Epidermal melanocyte (primary cell): ENCODE data around the gene GTF2H3.

Experiments
- DNase-seq: peaks from one replicate; pipeline ENCODE4 v3.0.0; 2011; ENCODE audit warnings: low spot score; ENCODE audit not compliant: insufficient read length

GTF2H3 gene

GRCh38 chr12:123645380-123645779 is 11.8 kb downstream of the GTF2H3 start:
- DNase-seq = no peak

DNA sequence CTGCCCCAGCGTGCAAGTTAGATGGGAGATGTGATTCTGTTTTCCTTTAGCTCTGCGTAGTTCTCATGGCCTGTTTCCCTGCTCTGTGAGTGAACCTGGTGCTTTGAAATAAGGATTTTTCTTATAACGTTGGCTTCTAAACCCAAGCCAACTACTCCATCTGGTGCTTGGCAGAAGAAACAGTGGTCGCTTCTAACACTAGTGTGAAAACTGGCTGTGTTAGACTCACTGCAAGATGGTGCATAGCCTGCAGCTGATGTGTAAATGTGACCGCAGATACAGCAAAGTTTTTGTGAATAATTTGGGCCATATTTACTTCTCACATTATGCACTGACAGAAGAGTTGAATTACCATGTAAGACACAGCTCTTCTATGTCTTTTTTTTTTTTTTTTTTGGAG is 12.2 kb downstream of the GTF2H3 start:
- no peak for DNase-seq

DNA sequence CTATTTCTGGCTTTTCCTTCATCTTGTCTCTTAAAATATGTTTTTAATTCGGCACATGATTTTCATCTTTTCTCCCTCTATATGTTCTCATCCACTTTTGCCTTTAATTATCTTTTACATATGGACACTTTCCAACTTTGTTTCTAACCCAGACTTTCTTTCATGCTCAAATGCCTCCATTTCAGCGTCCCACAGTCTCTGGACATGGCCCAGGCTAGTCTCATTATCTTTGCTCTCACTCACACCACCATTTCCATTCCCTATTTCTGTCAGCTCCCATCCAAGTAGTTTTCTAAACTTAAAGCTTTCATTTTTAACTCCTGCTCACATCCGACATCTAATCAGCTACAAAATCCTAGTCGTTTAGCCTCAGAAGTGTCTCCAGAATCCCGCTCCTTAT is 14.8 kb downstream of the GTF2H3 start:
- no peak for DNase-seq

- DNase-seq = no peak
Observed at GRCh38 chr12:123654129-123654701, 20.6 kb downstream of the GTF2H3 start.

DNA sequence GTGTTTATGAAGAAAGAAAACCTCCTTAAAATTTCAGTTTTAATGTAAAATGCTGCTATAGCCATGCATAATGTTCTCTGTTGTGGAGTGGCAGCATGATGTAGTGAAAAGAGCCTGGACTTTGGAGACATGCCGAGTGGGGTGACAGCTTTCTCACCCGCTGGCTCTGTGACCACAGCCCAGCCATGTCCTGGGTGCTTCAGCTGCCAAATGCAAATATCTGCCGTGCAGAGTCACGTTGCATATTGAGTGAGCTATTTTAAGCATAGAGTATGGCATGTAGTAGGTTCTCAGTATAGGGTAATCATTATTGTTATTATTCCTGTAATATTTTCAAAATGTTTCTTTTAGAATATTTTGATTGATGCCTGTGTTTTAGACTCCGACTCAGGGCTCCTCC is 21.8 kb downstream of the GTF2H3 start:
- no peak for DNase-seq

GRCh38 chr12:123656392-123656791 is 22.8 kb downstream of the GTF2H3 start:
- no peak for DNase-seq

GRCh38 chr12:123657211-123657610 is 23.6 kb downstream of the GTF2H3 start:
- no peak for DNase-seq

- peak; percentile 61 for DNase-seq
Observed at GRCh38 chr12:123659996-123660727, 26.5 kb downstream of the GTF2H3 start.

- no peak for DNase-seq
Observed at GRCh38 chr12:123667771-123668170, 34.1 kb downstream of the GTF2H3 start.

DNA sequence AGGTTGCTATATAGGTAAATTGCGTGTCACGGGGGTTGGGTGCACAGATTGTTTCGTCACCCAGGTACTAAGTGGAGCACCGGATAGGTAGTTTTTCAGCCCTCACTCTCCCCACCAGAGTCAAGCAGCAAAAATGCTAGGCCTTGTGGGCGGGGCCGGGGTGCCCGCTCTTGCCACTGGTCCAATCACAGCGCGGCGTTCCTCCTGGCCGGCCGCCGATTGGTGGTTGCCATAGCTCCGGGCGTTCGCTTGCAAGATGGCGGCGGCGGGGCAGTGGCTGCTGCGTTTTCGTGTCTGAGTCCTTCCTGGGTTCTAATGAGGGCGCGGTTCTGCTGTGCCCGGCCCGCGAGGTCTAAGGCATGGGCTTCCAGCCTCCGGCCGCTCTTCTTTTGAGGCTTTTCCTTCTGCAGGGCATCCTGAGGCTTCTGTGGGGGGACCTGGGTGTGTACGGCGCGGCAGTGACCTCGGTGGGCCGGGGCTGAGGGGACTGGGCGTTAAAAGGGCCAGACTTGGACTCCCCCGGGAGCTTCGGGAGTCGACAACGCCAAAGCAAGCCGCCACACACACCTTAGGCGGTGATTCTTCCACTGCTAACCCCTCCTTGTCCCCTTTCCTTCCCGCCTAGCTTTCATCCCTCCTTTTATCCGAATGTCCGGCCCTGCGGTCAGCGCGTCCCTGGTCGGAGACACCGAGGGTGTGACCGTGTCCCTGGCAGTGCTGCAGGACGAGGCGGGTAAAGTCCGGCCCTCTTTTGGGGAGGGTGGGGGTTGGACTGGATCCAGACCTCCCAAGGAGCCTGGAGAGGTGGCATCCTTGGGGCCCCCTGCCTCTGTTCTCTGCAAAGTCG is 37.5 kb downstream of the GTF2H3 start, which contains the start of gene TCTN2:
TCTN2 (plus strand) TSS at position 232 of the 847 bp plus-strand sequence; CDS start at position 360, 128 bp downstream.
- peak; percentile 98 for DNase-seq

DNA sequence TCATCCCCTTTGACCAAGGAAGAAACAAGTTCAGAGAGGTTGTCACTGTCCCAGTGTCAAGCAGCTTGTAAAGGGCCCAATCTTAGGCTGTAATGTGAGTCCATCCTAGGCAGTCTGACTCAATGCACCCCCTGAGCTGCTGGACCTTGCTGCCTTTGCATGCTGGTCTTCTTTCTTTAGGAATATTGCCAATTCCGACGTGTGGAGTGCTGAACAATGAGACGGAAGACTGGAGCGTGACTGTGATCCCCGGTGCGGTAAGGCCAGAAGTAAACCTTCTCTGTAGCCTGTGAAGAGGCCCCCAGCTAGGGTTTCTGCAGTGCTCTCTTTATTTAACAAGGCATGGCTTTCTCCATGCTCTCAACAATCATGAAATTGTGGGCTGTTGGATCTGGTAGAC is 38.2 kb downstream of the GTF2H3 start:
- DNase-seq = peak; percentile 21

- no peak for DNase-seq
Observed at GRCh38 chr12:123675436-123675835, 41.8 kb downstream of the GTF2H3 start.

DNA sequence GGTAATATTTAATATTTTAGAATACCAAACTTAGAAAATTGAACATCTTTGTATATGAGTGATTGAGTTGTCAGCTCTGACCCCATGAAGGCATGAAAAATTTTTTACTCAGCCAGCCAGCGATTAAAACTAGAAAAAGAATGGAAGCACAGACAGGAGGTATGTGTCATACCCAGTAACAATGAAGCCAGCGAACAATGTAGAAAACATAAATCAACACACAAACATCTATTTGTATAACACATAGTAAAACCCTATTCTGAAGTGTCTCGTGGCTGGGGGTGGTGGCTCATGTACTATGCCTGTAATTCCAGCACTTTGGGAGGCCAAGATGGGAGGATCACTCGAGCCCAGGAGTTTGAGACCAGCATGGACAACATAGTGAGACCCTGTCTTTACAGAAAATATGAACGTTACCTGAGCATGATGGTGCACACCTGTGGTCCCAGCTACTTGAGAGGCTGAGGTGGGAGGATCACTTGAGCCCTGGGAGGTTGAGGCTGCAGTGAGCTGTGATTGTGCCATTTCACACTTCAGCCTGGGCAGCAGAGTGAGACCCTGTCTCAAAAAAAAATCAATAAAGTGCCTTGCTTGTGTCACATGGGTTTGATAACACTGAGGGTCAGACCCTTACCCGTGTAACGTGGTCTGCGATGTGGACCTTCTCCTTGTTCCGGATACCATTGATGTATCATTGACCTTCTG is 43.1 kb downstream of the GTF2H3 start:
- no peak for DNase-seq

- DNase-seq = no peak
Observed at GRCh38 chr12:123678981-123679380, 45.4 kb downstream of the GTF2H3 start.

DNA sequence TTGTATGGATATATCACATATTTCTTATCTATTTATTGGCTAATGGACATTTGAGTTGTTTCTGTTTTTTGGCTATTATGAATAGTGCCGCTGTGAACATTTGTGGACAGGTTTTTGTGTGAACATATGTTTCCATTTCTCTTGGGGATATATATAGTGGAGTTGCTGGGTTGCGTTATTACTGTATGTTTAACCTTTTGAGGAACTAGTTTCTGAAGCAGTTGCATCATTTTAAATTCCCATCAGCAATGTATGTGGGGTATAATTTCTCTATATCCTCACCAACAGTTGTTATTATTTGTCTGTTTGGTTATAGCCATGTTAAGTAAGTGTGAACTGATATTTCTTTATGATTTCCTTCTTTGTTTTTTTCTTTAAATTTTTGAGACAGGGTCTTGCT is 48.0 kb downstream of the GTF2H3 start:
- DNase-seq = no peak

- no peak for DNase-seq
Observed at GRCh38 chr12:123683964-123684363, 50.3 kb downstream of the GTF2H3 start.

DNA sequence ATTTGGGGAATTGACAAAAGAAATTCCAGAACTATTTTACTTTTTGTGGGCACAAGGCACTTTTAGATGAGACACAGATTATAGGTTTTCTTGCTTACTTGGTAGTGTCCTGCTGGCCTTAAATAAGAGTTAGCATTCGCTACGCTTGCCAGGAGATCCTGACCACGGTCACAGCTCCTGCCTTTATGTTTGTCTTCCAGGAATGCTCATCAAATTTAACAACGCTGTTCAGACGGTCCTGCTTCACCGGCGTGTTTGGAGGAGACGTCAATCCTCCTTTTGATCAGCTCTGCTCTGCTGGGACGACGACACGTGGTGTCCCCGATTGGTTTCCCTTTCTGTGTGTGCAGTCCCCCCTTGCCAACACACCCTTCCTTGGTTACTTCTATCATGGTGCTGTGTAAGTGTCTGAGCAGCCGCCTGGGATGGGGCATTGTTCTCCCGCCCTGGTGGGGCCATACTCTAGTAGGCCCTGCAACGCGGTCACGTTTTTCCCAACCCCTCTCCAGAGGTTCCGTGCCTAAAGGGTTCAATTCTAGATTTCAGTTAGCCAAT is 53.1 kb downstream of the GTF2H3 start:
- DNase-seq = no peak

GRCh38 chr12:123690191-123690840 is 56.7 kb downstream of the GTF2H3 start:
- DNase-seq = no peak

DNA sequence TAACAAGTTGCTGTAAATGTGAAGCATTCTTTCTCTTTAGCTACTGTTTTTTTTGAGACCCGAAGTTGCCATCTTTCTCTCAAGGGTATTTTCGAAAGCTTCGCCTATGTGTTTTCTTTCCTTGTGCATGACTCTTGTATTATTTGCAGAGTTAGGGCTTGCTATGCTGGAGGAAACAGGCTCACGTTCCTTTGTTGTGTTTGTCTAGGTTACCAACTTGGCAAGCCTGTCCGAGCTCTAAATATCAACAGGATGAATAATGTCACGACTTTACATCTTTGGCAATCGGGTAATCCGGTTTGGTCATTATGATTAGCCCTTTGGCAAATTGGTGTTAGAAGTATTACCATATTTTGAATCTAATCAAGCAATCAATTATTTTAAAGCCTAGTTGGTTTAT is 62.6 kb downstream of the GTF2H3 start:
- no peak for DNase-seq

DNA sequence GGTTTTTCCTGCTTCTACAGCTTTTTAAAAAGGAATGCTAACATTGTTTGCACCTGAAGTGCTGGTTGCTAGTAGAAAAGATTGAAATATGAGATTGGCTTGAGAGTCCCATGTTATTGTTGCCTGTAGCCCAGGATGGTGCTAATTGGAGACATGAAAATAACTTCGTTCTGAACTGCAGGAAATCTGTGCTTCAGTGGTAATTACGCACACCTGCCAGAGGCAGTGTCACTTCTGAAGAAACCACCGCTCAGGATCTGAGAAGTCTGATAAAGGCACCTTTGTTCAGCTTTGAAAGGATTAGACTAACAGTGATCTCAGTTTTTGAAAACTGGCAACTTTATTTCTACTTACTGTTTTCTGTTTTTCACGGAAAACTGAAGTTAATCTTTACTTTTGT is 63.0 kb downstream of the GTF2H3 start:
- no peak for DNase-seq

DNA sequence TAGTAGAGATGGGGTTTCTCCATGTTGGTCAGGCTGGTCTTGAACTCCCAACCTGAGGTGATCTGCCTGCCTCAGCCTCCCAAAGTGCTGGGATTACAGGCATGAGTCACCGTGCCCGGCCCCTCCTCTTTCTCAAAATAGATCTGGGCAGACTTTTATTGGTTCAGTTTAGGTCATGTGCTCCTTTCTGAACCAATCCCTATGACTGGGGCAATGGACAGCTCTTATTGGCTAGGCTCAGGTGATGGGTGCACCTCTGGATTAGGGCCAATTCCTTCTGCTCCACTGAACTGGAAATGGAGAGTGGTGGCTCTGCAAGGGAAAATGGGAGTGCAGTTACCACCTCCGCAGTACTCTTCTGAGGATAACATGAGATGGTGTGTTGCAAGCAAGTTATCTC is 72.3 kb downstream of the GTF2H3 start:
- DNase-seq = no peak
